Limb (tissue), 2 donors: ENCODE results near the gene HMGN1.
"Not testable (repeated sequence)": the region's sequence is repeated elsewhere in the genome, so short reads cannot be mapped to it uniquely, and the experiment has no call there.

Source experiments
- DNase-seq, 2 donors: peaks; one replicate each; pipeline ENCODE4 v3.0.0-alpha.2; 2016; ENCODE audit errors: extremely low spot score in 2 of 2

HMGN1 gene

GRCh38 chr21:39348355-39349210, at the start of gene HMGN1:
Gene HMGN1, minus strand, starts transcription at chr21:39349088. Its CDS starts 171 bp downstream, at chr21:39348917.
- DNase-seq, result peak; percentile 89 to 96

- no peak for DNase-seq
These were observed 48.9 kb upstream of the HMGN1 start for GRCh38 chr21:39397646-39398385.

- no peak for DNase-seq
These were observed 44.1 kb upstream of the HMGN1 start for GRCh38 chr21:39392981-39393380.

- no peak for DNase-seq
These were observed 41.4 kb upstream of the HMGN1 start for GRCh38 chr21:39390212-39390765.

GRCh38 chr21:39388811-39389155, 39.9 kb upstream of the HMGN1 start:
- no peak for DNase-seq

GRCh38 chr21:39388038-39388810, 39.3 kb upstream of the HMGN1 start:
- peak; percentile 74 to 91 for DNase-seq

GRCh38 chr21:39387461-39388037, 38.7 kb upstream of the HMGN1 start:
- peak; percentile 85 to 96 for DNase-seq

- DNase-seq, result no peak
These were observed 38.0 kb upstream of the HMGN1 start for GRCh38 chr21:39386899-39387298.

GRCh38 chr21:39386194-39386593, 37.3 kb upstream of the HMGN1 start:
- DNase-seq, result peak in 1 of 2 donors; percentile 40

- peak; percentile 85 to 86 for DNase-seq
These were observed 36.6 kb upstream of the HMGN1 start for GRCh38 chr21:39385299-39386145.

GRCh38 chr21:39384674-39385298, 35.9 kb upstream of the HMGN1 start:
- no peak for DNase-seq

- not testable (repeated sequence) for DNase-seq
These were observed 33.2 kb upstream of the HMGN1 start for GRCh38 chr21:39382096-39382495.

GRCh38 chr21:39381009-39381408, 32.1 kb upstream of the HMGN1 start:
- no peak for DNase-seq

GRCh38 chr21:39379986-39380891, 31.4 kb upstream of the HMGN1 start:
- DNase-seq, result peak; percentile 91 to 93

GRCh38 chr21:39377444-39378050, 28.7 kb upstream of the HMGN1 start:
- no peak for DNase-seq

GRCh38 chr21:39375446-39375845, 26.6 kb upstream of the HMGN1 start:
- DNase-seq, result no peak

GRCh38 chr21:39374046-39374445, 25.2 kb upstream of the HMGN1 start:
- no peak for DNase-seq

- peak in 1 of 2 donors; percentile 11 for DNase-seq
These were observed 24.7 kb upstream of the HMGN1 start for GRCh38 chr21:39373634-39374033.
